HEK293 (cell line): ENCODE measurements around the gene TSSK3.

Experiments
- CTCF ChIA-PET: fragments of 350-600 bp; formaldehyde crosslinking; extraction: SDS; loops from one replicate; lab custom pipeline; 2021; ENCODE audit warnings: antibody characterized with exemption; lab: Yijun Ruan, JAX
- POLR2A ChIA-PET: fragments of 300-600 bp; formaldehyde crosslinking; extraction: SDS; loops from one replicate; lab custom pipeline; 2020; ENCODE audit warnings: antibody characterized with exemption, inconsistent platforms; lab: Yijun Ruan, JAX
- H3K27ac ChIP-seq: fragments of 200-500 bp; sonication (Bioruptor generic); 2 replicates; pipeline ENCODE4 v1.5.1; 2014; ENCODE audit warnings: low read depth, low read length, control low read depth, inconsistent platforms; ENCODE audit errors: extremely low read depth
- H3K36me3 ChIP-seq, 2 experiments: fragments of 200-500 bp in 1 of 2; sonication (Bioruptor generic) in 1 of 2; 1 replicate in 1 of 2; 2 replicates in 1 of 2; pipeline ENCODE4 v1.5.1; 2014 to 2017; ENCODE audit warnings: inconsistent platforms in 2 of 2, low read length in 2 of 2; ENCODE audit not compliant: control insufficient read depth in 2 of 2, insufficient read depth in 1 of 2
- H3K4me1 ChIP-seq: fragments of 200-500 bp; sonication (Bioruptor generic); 2 replicates; pipeline ENCODE4 v1.5.1; 2014; ENCODE audit warnings: mild to moderate bottlenecking, low read length, inconsistent platforms; ENCODE audit not compliant: control insufficient read depth, insufficient read depth
- H3K4me3 ChIP-seq: 2 replicates; pipeline ENCODE4 v1.5.1; 2011; ENCODE audit warnings: low read depth, mild to moderate bottlenecking, control low read depth, low read length, moderate library complexity
- H3K9me3 ChIP-seq: fragments of 200-500 bp; sonication (Bioruptor generic); 2 replicates; pipeline ENCODE4 v1.5.1; 2014; ENCODE audit warnings: low read depth, low read length, inconsistent platforms; ENCODE audit not compliant: control insufficient read depth, insufficient read depth
- HIC1 ChIP-seq: fragments of 450-650 bp; formaldehyde crosslinking; IDR thresholded peaks from 2 replicates; pipeline ENCODE4 v1.5.1; 2016; ENCODE audit warnings: missing biosample characterization, missing genetic modification characterization
- HOXD13 ChIP-seq: sonication (generic); formaldehyde crosslinking; IDR thresholded peaks from 2 replicates; pipeline ENCODE4 v1.8.0; 2022; ENCODE audit warnings: missing genetic modification reagents, borderline replicate concordance
- KLF7 ChIP-seq: fragments of 450-650 bp; formaldehyde crosslinking; IDR thresholded peaks from 2 replicates; pipeline ENCODE4 v1.5.1; 2016; ENCODE audit warnings: missing biosample characterization, missing genetic modification characterization, borderline replicate concordance
- SETDB1 ChIP-seq: IDR thresholded peaks from one replicate; pipeline ENCODE4 v1.6.1; 2017; ENCODE audit warnings: mild to moderate bottlenecking, low read length, moderate library complexity, mixed read lengths; ENCODE audit not compliant: insufficient read length
- YY1 ChIP-seq: fragments of 450-650 bp; formaldehyde crosslinking; IDR thresholded peaks from 2 replicates; pipeline ENCODE4 v1.5.1; 2018; ENCODE audit warnings: missing biosample characterization, missing genetic modification characterization
- YY2 ChIP-seq: fragments of 450-650 bp; formaldehyde crosslinking; IDR thresholded peaks from 2 replicates; pipeline ENCODE4 v1.5.1; 2016; ENCODE audit warnings: missing biosample characterization, missing genetic modification characterization
- ZBTB7A ChIP-seq: fragments of 450-650 bp; formaldehyde crosslinking; IDR thresholded peaks from 2 replicates; pipeline ENCODE4 v1.5.1; 2016; ENCODE audit warnings: low read depth, missing biosample characterization, missing genetic modification characterization
- ZBTB8A ChIP-seq: fragments of 450-650 bp; formaldehyde crosslinking; IDR thresholded peaks from 2 replicates; pipeline ENCODE4 v1.5.1; 2016; ENCODE audit warnings: missing biosample characterization, missing genetic modification characterization
- ZFP41 ChIP-seq: fragments of 450-650 bp; formaldehyde crosslinking; IDR thresholded peaks from 2 replicates; pipeline ENCODE4 v1.5.1; 2016; ENCODE audit warnings: missing biosample characterization, missing genetic modification characterization, borderline replicate concordance
- ZNF16 ChIP-seq: fragments of 450-650 bp; formaldehyde crosslinking; IDR thresholded peaks from 2 replicates; pipeline ENCODE4 v1.5.1; 2016; ENCODE audit warnings: low read depth, missing biosample characterization, missing genetic modification characterization
- ZNF2 ChIP-seq: fragments of 450-650 bp; formaldehyde crosslinking; IDR thresholded peaks from 2 replicates; pipeline ENCODE4 v1.5.1; 2016; ENCODE audit warnings: missing biosample characterization, missing genetic modification characterization
- ZNF211 ChIP-seq: fragments of 450-650 bp; formaldehyde crosslinking; IDR thresholded peaks from 2 replicates; pipeline ENCODE4 v1.5.1; 2016; ENCODE audit warnings: low read depth, missing biosample characterization, missing genetic modification characterization
- ZNF239 ChIP-seq: fragments of 450-650 bp; formaldehyde crosslinking; IDR thresholded peaks from 2 replicates; pipeline ENCODE4 v1.5.1; 2016; ENCODE audit warnings: missing biosample characterization, missing genetic modification characterization
- ZNF266 ChIP-seq: fragments of 450-650 bp; formaldehyde crosslinking; IDR thresholded peaks from 2 replicates; pipeline ENCODE4 v1.5.1; 2016; ENCODE audit warnings: missing biosample characterization, missing genetic modification characterization, low read depth
- ZNF335 ChIP-seq: fragments of 450-650 bp; formaldehyde crosslinking; conservative IDR thresholded peaks from 2 replicates; pipeline ENCODE4 v1.5.1; 2016; ENCODE audit warnings: missing biosample characterization, missing genetic modification characterization
- ZNF341 ChIP-seq: fragments of 450-650 bp; formaldehyde crosslinking; IDR thresholded peaks from 2 replicates; pipeline ENCODE4; 2016; ENCODE audit warnings: low read depth, missing biosample characterization, missing genetic modification characterization
- ZNF366 ChIP-seq: fragments of 450-650 bp; formaldehyde crosslinking; conservative IDR thresholded peaks from 2 replicates; pipeline ENCODE4 v1.5.1; 2016; ENCODE audit warnings: missing biosample characterization, missing genetic modification characterization
- ZNF391 ChIP-seq: fragments of 450-650 bp; formaldehyde crosslinking; IDR thresholded peaks from 2 replicates; pipeline ENCODE4 v1.5.1; 2016; ENCODE audit warnings: low read depth, missing biosample characterization, missing genetic modification characterization, borderline replicate concordance
- ZNF416 ChIP-seq: fragments of 450-650 bp; formaldehyde crosslinking; IDR thresholded peaks from 2 replicates; pipeline ENCODE4 v1.5.1; 2016; ENCODE audit warnings: missing biosample characterization, missing genetic modification characterization
- ZNF529 ChIP-seq: fragments of 450-650 bp; formaldehyde crosslinking; IDR thresholded peaks from 2 replicates; pipeline ENCODE4 v1.5.1; 2017; ENCODE audit warnings: missing genetic modification characterization, missing biosample characterization; ENCODE audit not compliant: insufficient replicate concordance
- ZNF558 ChIP-seq: fragments of 450-650 bp; formaldehyde crosslinking; IDR thresholded peaks from 2 replicates; pipeline ENCODE4 v1.5.1; 2016; ENCODE audit warnings: missing biosample characterization, missing genetic modification characterization
- ZNF658 ChIP-seq: fragments of 450-650 bp; formaldehyde crosslinking; IDR thresholded peaks from 2 replicates; pipeline ENCODE4; 2016; ENCODE audit warnings: missing biosample characterization, missing genetic modification characterization
- ZNF670 ChIP-seq: fragments of 450-650 bp; formaldehyde crosslinking; IDR thresholded peaks from 2 replicates; pipeline ENCODE4 v1.5.1; 2016; ENCODE audit warnings: missing biosample characterization, missing genetic modification characterization, low read depth
- ZNF692 ChIP-seq: fragments of 450-650 bp; formaldehyde crosslinking; IDR thresholded peaks from 2 replicates; pipeline ENCODE4 v1.5.1; 2016; ENCODE audit warnings: missing biosample characterization, missing genetic modification characterization
- ZXDB ChIP-seq: fragments of 450-650 bp; formaldehyde crosslinking; IDR thresholded peaks from 2 replicates; pipeline ENCODE4 v1.5.1; 2016; ENCODE audit warnings: missing biosample characterization, missing genetic modification characterization
- TF ChIP-seq, protein P1 (sequence below): fragments of 450-650 bp; formaldehyde crosslinking; IDR thresholded peaks from 2 replicates; pipeline ENCODE4 v1.5.1; 2016; ENCODE audit warnings: missing biosample characterization, missing genetic modification characterization
- TF ChIP-seq, protein P2 (sequence below): fragments of 450-650 bp; formaldehyde crosslinking; IDR thresholded peaks from 2 replicates; pipeline ENCODE4 v1.5.1; 2016; ENCODE audit warnings: missing biosample characterization, missing genetic modification characterization

TSSK3 gene

DNA sequence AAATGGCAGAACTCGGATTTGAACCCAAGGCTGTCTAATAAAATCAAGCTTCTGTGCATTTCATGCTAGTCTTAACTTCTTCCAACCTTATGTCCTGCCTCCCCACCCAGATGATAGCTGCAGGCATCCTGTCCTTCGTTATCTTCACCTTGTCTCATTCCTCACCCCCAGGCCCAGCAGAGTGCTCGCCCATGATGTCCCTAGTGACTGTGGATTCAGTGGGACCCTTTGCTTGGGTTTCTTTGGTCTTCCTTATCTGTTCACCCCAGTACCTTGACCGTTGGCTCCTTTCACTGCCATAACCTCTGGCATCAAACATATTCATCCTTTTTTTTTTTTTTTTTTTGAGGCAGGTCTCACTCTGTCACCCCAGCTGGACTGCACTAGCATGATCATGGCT is 37.5 kb downstream of the TSSK3 start:
- POLR2A ChIA-PET = no interaction called here
- no peaks in the 10 kb centered on the region for H3K9me3 ChIP-seq
- H3K36me3 ChIP-seq = no peaks in the 10 kb centered on the region
- TF ChIP-seq ZNF266 (tag by site-specific recombination) = no peak
- no peak for TF ChIP-seq ZFP41 (tag by site-specific recombination)
- TF ChIP-seq, protein P1, sequence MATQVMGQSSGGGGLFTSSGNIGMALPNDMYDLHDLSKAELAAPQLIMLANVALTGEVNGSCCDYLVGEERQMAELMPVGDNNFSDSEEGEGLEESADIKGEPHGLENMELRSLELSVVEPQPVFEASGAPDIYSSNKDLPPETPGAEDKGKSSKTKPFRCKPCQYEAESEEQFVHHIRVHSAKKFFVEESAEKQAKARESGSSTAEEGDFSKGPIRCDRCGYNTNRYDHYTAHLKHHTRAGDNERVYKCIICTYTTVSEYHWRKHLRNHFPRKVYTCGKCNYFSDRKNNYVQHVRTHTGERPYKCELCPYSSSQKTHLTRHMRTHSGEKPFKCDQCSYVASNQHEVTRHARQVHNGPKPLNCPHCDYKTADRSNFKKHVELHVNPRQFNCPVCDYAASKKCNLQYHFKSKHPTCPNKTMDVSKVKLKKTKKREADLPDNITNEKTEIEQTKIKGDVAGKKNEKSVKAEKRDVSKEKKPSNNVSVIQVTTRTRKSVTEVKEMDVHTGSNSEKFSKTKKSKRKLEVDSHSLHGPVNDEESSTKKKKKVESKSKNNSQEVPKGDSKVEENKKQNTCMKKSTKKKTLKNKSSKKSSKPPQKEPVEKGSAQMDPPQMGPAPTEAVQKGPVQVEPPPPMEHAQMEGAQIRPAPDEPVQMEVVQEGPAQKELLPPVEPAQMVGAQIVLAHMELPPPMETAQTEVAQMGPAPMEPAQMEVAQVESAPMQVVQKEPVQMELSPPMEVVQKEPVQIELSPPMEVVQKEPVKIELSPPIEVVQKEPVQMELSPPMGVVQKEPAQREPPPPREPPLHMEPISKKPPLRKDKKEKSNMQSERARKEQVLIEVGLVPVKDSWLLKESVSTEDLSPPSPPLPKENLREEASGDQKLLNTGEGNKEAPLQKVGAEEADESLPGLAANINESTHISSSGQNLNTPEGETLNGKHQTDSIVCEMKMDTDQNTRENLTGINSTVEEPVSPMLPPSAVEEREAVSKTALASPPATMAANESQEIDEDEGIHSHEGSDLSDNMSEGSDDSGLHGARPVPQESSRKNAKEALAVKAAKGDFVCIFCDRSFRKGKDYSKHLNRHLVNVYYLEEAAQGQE = no peak
- TF ChIP-seq ZNF416 (tag by site-specific recombination) = no peak
- TF ChIP-seq YY1 (tag by site-specific recombination) = no peak
- TF ChIP-seq ZNF211 (tag by site-specific recombination) = no peak
- TF ChIP-seq, protein P2, sequence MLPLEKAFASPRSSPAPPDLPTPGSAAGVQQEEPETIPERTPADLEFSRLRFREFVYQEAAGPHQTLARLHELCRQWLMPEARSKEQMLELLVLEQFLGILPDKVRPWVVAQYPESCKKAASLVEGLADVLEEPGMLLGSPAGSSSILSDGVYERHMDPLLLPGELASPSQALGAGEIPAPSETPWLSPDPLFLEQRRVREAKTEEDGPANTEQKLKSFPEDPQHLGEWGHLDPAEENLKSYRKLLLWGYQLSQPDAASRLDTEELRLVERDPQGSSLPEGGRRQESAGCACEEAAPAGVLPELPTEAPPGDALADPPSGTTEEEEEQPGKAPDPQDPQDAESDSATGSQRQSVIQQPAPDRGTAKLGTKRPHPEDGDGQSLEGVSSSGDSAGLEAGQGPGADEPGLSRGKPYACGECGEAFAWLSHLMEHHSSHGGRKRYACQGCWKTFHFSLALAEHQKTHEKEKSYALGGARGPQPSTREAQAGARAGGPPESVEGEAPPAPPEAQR (tag by site-specific recombination) = no peak
- TF ChIP-seq KLF7 (tag by site-specific recombination) = no peak
- TF ChIP-seq ZXDB (tag by site-specific recombination) = no peak
- TF ChIP-seq ZNF692 = no peak
- no peak for TF ChIP-seq HIC1
- TF ChIP-seq HOXD13 (CRISPR knock-in tag) = no peak
- no peak for TF ChIP-seq ZNF341 (tag by site-specific recombination)
- TF ChIP-seq ZNF239 (tag by site-specific recombination) = no peak
- no peak overlapping the region for H3K27ac ChIP-seq
- H3K4me1 ChIP-seq = no peaks in the 10 kb centered on the region
- H3K4me3 ChIP-seq = no peak overlapping the region
- CTCF ChIA-PET = interaction anchor here (0.6 to 5.6 kb wide), 11 partner anchors 14 to 687 kb away, joined by 3 to 105 read pairs (median 4); no protein-coding TSS in a partner anchor

GRCh38 chr1:32400876-32401631 is 38.7 kb downstream of the TSSK3 start:
- H3K36me3 ChIP-seq = no peaks in the 10 kb centered on the region
- H3K4me1 ChIP-seq = no peaks in the 10 kb centered on the region
- ChIA-PET POLR2A (interaction anchor here (0.5 to 1.2 kb wide), 6 partner anchors 24 to 211 kb away, joined by 3 to 6 read pairs (median 3); partner anchors contain the start of gene MARCKSL1), CTCF (interaction anchor here (0.5 to 5.6 kb wide), 33 partner anchors 11 to 1213 kb away, joined by 3 to 105 read pairs (median 3); no protein-coding TSS in a partner anchor)
- H3K9me3 ChIP-seq = no peaks in the 10 kb centered on the region
- H3K4me3 ChIP-seq = no peak overlapping the region
- no peak overlapping the region for H3K27ac ChIP-seq
- TF ChIP-seq ZBTB8A (peak; percentile 40), ZNF391 (tag by site-specific recombination) (no peak), SETDB1 (no peak), ZNF335 (tag by site-specific recombination) (peak; percentile 97), ZNF2 (peak; percentile 81; the same call in 1 of the 2 replicates), ZNF366 (tag by site-specific recombination) (no peak), ZBTB7A (tag by site-specific recombination) (no peak), ZNF16 (tag by site-specific recombination) (no peak), ZNF558 (tag by site-specific recombination) (no peak), YY2 (tag by site-specific recombination) (no peak), ZNF529 (tag by site-specific recombination) (no peak), ZNF670 (no peak), ZNF658 (tag by site-specific recombination) (no peak)
